A673 (cell line): ENCODE data around the gene APOC4.

ENCODE experiments used
- CTCF ChIP-seq: fragments of 300-800, 200-600 bp; sonication (generic); conservative IDR thresholded peaks from 2 replicates; pipeline ENCODE4 v1.5.1; 2017; ENCODE audit warnings: low read depth, mild to moderate bottlenecking, antibody characterized with exemption, low read length, moderate library complexity, mixed read lengths
- EZH2 ChIP-seq: fragments of 200-600 bp; sonication (generic); IDR thresholded peaks from 2 replicates; pipeline ENCODE4 v1.6.1; 2017; ENCODE audit warnings: borderline replicate concordance, low read depth, mild to moderate bottlenecking, mixed read lengths, antibody characterized with exemption, low read length; ENCODE audit not compliant: poor library complexity, severe bottlenecking

- TF ChIP-seq CTCF (no peak), EZH2 (no peak)
Measured at GRCh38 chr19:44907613-44908012, 34.4 kb upstream of the APOC4 start.
